GM21390 (cell line): ENCODE results near the gene PLA2G2F.

ENCODE experiments used
- ATAC-seq: cut with Tn5 transposase; IDR thresholded peaks from one replicate; pipeline ENCODE4 v1.9.1; 2021; ENCODE audit not compliant: unreplicated experiment

PLA2G2F gene

DNA sequence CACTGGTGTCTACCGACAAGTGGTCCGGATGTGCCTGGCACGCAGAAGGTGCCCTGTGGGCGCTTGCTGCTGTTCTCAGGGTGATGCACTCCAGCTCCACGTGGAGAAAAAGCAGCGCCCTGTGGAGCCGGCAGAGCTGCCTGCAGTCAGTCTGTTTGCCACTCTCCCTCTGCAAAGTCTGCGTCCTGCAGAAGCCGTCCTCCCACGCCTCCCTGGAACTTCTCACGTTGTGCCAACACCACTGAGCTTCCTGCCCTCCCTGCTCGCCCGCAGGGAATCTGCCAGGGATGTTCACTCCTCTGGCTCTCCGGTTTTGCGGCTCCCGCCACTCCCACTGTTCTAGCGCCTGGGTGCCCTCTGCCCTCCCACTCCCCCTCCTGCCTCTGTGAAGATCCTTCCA lies 26.9 kb downstream of the PLA2G2F start:
- ATAC-seq = no peak

GRCh38 chr1:20167126-20167525 lies 28.0 kb downstream of the PLA2G2F start:
- ATAC-seq = no peak

- ATAC-seq = no peak
These were observed 29.7 kb downstream of the PLA2G2F start for GRCh38 chr1:20168564-20169491.

- no peak for ATAC-seq
These were observed 30.8 kb downstream of the PLA2G2F start for GRCh38 chr1:20169932-20170331.

GRCh38 chr1:20172033-20172590 lies 33.0 kb downstream of the PLA2G2F start:
- ATAC-seq = no peak

GRCh38 chr1:20174937-20175666 lies 36.0 kb downstream of the PLA2G2F start:
- ATAC-seq = no peak

DNA sequence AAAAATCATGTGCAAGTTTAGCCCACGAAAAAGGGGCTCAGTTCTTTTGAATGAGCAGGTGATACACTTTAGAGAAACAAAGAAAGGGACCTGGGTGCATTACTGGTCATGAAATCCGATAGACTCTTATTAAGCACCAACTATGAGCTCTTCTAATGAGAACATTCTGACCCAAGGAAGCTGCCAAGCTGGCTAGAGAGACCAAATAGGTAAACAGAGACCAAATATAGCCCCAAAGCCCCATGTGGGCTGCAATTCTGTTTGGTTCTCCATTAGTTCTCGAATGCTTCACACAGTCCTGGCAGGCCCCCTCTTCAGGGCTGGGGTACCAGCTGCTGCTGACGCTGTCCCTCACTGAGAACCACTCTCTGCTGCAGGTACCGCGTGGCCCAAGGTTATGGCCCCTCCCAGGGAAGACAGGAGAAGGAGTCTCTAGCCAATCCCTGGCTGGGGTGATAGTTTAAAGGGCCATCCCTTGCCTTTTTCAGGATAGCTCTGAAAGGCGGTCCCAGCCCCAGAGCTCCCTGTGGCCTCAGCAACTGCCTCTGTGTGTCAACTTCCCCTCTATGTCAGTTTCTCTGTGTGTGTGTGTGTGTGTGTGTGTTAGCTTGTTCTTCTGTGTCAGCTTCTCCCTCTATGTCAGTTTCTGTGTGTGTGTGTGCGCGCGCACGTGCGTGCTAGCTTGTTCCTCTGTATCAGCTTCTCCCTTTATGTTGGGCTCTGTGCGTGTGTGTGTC lies 39.7 kb downstream of the PLA2G2F start:
- no peak for ATAC-seq

DNA sequence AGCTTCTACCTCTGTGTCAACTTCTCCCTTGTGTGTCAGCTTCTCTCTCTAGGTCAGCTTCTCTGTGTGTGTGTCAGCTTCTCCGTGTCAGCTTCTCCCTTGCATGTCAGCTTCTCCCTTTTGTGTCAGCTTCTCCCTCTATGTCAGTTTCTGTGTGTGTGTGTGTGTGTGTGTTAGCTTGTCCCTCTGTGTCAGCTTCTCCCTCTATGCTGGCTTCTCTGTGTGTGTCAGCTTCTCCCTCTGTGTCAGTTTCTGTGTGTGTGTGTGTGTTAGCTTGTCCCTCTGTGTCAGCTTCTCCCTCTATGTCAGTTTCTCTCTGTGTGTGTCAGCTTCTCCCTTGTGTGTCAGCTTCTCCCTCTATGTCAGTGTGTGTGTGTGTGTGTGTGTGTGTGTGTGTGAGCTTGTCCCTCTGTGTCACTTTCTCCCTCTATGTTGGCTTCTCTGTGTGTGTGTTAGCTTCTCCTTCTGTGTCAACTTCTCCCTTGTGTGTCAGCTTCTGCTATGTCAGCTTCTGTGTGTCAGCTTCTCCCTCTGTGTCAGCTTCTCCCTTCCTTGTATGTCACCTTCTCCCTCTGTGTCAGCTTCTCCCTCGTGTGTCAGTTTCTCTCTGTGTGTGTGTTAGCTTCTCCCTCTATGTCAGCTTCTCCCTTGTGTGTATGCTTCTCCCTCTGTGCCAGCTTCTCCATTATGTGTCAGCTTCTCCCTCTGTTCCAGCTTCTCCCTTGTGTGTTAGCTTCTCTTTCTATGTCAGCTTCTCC lies 40.4 kb downstream of the PLA2G2F start:
- no peak for ATAC-seq

DNA sequence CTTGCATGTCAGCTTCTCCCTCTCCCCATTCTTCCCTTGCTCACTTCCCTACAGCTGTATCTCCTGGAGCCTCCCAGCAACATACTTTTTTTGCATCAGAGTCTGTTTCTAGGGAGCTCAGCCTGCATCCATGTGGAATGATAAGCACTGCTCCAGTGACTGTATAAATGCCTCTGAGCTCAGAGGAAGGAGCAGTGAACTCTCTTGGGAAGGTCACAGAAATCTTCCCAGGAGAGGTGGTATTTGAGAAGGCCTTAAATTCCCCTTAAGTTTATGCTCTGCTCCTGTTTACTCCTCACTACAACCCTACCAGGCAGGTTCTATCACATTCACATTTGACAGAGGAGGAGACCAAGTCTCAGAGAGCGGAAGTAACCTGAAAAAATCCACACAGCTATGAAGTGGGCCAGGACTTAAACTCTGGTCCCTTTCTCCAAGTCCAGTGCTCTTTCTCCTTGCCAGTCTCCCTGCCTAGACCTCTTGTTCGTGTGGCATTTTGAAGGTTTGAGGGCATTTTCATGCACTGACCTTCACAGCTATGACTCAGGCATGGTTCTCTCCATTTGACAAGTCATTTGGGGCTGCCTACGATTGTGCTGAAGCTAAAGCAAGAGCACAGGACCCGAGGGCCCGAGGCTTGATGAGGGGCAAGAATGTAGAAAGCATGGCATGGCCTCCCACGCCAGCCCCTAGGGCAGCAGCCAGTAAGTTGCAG lies 41.2 kb downstream of the PLA2G2F start:
- ATAC-seq = no peak

- ATAC-seq = no peak
These were observed 41.7 kb downstream of the PLA2G2F start for GRCh38 chr1:20180844-20181207.

GRCh38 chr1:20182415-20182814 lies 43.3 kb downstream of the PLA2G2F start:
- ATAC-seq = no peak

- no peak for ATAC-seq
These were observed 43.9 kb downstream of the PLA2G2F start for GRCh38 chr1:20183035-20183434.

DNA sequence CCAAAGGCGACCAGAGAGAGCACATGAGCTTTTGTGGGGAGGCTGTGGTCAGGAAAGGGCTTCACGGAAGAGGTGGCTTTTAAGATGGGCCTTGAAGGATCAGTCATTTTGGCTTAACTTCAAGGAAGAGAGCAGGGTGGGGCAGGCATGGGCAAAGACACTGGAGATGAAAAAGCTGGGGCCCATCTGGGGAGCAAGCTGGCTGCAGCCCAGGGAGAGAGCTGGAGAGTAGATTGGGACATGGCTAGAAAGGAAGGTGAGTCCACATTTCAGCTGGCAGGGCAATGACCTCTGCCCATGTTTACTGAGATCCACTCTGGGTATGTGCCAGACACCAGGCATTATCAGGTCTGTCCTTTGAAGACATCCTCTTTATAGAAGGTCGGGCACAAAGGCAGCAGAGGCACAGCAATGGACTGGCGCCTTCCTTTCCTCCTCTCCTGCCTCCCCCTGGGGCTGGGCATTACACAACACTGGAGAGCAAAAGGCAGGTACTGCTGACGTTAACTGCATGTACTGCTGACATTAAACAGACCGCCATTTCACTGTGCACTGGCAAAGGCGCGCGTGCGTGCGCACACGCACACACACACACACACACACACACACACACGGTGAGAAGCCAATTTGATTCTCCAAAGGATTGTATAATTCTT lies 44.6 kb downstream of the PLA2G2F start:
- no peak for ATAC-seq

DNA sequence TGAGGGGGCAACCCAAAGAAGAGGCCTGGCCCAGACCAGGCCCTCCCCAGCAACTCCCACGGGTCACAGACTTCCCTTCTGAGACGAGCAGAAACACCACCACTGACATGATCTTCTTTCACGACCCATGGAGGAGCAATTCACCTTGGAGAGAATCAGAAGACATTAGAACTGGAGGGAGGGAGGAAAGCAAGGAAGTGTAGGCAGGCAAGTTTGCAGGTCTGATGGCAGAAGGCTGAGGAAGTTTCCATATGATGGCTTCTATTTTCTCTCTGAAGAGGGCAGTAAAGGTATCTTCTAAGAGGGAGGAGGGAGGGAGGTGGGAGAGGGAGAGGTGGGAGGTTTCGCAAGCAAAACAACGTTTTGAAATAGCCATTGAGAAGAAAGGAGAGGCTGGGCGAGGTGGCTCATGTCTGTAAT lies 45.4 kb downstream of the PLA2G2F start:
- ATAC-seq = no peak

DNA sequence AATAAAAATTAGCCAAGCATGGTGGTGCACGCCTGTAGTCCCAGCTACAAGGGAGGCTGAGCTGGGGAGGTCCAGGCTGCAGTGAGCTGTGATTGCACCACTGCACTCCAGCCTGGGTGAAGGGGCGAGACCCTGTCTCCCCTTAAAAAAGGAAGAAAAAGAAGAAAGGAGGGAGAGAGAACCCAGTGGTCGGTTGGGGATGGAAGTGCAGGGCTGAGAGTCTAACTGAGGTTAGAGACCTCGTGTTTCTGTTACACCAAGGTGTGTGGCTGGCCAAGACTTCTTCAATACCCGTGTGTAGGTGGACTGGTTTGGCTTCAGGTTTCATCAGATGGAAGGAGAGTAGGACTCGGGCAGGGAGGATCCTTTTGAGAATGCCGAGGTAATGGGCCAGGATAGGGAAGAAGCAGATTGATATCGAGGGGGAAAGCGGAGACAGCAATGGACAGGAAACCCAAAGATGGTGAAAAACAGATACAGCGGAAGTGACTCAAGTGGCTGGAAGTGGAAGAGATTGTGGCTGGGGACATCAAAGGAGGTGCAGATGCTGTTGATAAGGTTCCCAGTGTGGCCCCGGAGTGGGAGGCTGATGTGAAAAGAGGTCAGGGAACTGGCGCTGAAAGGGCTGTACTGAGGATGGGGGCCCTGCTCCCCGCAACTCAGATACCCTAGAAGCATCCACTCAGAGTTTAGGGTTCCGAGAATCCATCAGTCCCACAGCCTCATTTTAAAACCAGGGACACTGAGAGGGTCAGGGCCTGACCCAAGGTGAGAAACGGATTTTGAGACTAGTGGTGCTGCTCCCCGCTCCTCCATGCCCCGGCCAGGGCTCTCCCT lies 46.1 kb downstream of the PLA2G2F start:
- no peak for ATAC-seq

DNA sequence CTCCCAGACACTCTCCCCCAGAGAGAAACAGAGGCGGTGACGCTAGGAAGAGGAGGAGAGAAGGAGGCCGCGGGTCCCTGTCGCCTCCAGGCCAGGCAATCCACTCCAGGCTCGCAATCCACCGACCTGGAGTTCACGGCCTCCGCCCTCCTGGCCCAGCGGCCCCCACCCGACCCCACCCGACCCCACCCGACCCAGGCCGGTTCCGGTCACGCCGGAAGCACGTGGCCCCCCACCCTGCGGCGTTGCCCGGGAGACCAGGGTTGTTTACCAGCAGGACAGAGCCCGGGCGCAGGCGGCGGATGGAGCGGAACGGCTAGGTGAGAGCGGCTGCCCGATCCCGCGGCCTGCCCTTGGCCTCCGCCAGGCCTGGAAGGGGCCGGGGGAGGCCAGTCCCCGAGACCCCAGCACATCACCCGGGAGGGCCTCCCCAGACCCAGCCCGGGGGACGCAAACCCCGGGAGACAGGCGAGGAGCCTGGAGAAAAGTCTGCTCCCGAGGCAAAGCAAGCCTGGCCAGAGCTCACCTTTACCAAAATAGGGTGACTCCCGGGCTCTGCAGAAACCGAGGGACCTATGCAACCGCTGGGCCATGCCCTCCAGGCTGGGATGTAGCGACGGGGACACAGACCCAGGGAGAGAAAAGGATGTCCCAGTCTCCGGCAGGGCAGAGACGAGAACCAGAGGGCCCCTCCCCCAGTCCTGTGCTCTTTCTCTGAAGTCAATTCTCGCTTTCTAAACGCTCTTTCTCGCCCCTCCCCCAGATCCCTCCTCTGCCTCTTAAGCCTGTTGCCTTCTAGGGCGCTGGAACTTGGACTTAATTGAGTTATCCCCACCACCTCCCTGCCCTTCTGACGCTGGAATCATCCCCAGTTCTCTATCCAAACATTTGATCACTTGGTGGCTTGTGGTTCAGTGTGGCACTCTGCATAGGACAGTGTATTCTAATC lies 47.0 kb downstream of the PLA2G2F start, which contains the start of the genes PLA2G2C and UBXN10:
Gene PLA2G2C (minus strand): TSS at position 685 of the 949 bp plus-strand sequence. CDS start 9,155 bp downstream, outside the sequence.
Gene UBXN10 (plus strand): TSS at position 263 of the 949 bp plus-strand sequence. CDS start 4,466 bp downstream, outside the sequence.
- no peak for ATAC-seq
